SK-N-SH treated with all-trans-retinoic acid at 6 μM for 48 hours (cell line): ENCODE measurements around the gene SCGB1D2.

Source experiments
- ATAC-seq: fragments of 200-7000 bp; cut with Tn5 transposase; 3 replicates; pipeline ENCODE4 v1.9.1; 2020; ENCODE audit warnings: mild to moderate bottlenecking, moderate library complexity
- ARNTL ChIP-seq: fragments of 450-650 bp; formaldehyde crosslinking; IDR thresholded peaks from 2 replicates; pipeline ENCODE4 v1.5.0; 2020; ENCODE audit warnings: low read depth, mild to moderate bottlenecking, moderate library complexity, borderline replicate concordance
- BACH2 ChIP-seq: fragments of 250-450 bp; sonication (Bioruptor Pico); IDR thresholded peaks from 2 replicates; pipeline ENCODE4 v1.9.0; 2021; ENCODE audit warnings: mild to moderate bottlenecking, borderline replicate concordance
- CREB5 ChIP-seq: fragments of 250-450 bp; sonication (Bioruptor Pico); IDR thresholded peaks from 2 replicates; pipeline ENCODE4 v1.5.1; 2020; ENCODE audit warnings: low read depth, mild to moderate bottlenecking, moderate library complexity
- CSDC2 ChIP-seq: fragments of 250-450 bp; sonication (Bioruptor Pico); IDR thresholded peaks from 2 replicates; pipeline ENCODE4 v1.5.0; 2020; ENCODE audit warnings: mild to moderate bottlenecking, moderate library complexity
- CSRNP3 ChIP-seq: fragments of 250-450 bp; sonication (Bioruptor Pico); IDR thresholded peaks from 2 replicates; pipeline ENCODE4 v1.5.1; 2021; ENCODE audit warnings: mild to moderate bottlenecking, moderate library complexity
- ESRRG ChIP-seq: fragments of 250-450 bp; sonication (Bioruptor Pico); IDR thresholded peaks from 2 replicates; pipeline ENCODE4 v1.6.1; 2021; ENCODE audit warnings: mild to moderate bottlenecking
- GLIS3 ChIP-seq: fragments of 250-450 bp; sonication (Bioruptor Pico); IDR thresholded peaks from 2 replicates; pipeline ENCODE4 v1.5.0; 2020; ENCODE audit warnings: mild to moderate bottlenecking, moderate library complexity
- ISL1 ChIP-seq: fragments of 250-450 bp; sonication (Bioruptor Pico); IDR thresholded peaks from 2 replicates; pipeline ENCODE4 v2.1.2; 2022; ENCODE audit warnings: mild to moderate bottlenecking, moderate library complexity
- OSR1 ChIP-seq: fragments of 250-450 bp; sonication (Bioruptor Pico); IDR thresholded peaks from 2 replicates; pipeline ENCODE4 v1.8.0; 2022; ENCODE audit warnings: moderate library complexity, mild to moderate bottlenecking, inconsistent platforms
- PATZ1 ChIP-seq: fragments of 250-450 bp; sonication (Bioruptor Pico); IDR thresholded peaks from 2 replicates; pipeline ENCODE4 v1.8.0; 2020; ENCODE audit warnings: mild to moderate bottlenecking, moderate library complexity, borderline replicate concordance
- POU6F1 ChIP-seq: fragments of 250-450 bp; sonication (Bioruptor Pico); IDR thresholded peaks from 2 replicates; pipeline ENCODE4 v1.8.0; 2021; ENCODE audit warnings: low read depth, mild to moderate bottlenecking, moderate library complexity, borderline replicate concordance
- PPARA ChIP-seq: fragments of 250-450 bp; sonication (Bioruptor Pico); IDR thresholded peaks from 2 replicates; pipeline ENCODE4 v1.5.0; 2020; ENCODE audit warnings: mild to moderate bottlenecking, borderline replicate concordance
- RARB ChIP-seq: fragments of 250-450 bp; sonication (Bioruptor Pico); IDR thresholded peaks from 2 replicates; pipeline ENCODE4 v1.8.0; 2021; ENCODE audit warnings: mild to moderate bottlenecking, moderate library complexity
- SNAI2 ChIP-seq: fragments of 250-450 bp; sonication (Bioruptor Pico); IDR thresholded peaks from 2 replicates; pipeline ENCODE4 v1.5.0; 2020; ENCODE audit warnings: mild to moderate bottlenecking, moderate library complexity
- TCF4 ChIP-seq: fragments of 250-450 bp; sonication (Bioruptor Pico); IDR thresholded peaks from 2 replicates; pipeline ENCODE4 v1.8.0; 2021; ENCODE audit warnings: mild to moderate bottlenecking, moderate library complexity, borderline replicate concordance
- TOX ChIP-seq: fragments of 250-450 bp; sonication (Bioruptor Pico); IDR thresholded peaks from 2 replicates; pipeline ENCODE4 v1.8.0; 2021; ENCODE audit warnings: mild to moderate bottlenecking, moderate library complexity, borderline replicate concordance
- TSHZ2 ChIP-seq: fragments of 250-450 bp; sonication (Bioruptor Pico); IDR thresholded peaks from 2 replicates; pipeline ENCODE4 v1.5.0; 2020; ENCODE audit warnings: mild to moderate bottlenecking, moderate library complexity
- ZC3H10 ChIP-seq: fragments of 250-450 bp; sonication (Bioruptor Pico); IDR thresholded peaks from 2 replicates; pipeline ENCODE4 v1.5.1; 2021; ENCODE audit warnings: mild to moderate bottlenecking, moderate library complexity
- ZFP30 ChIP-seq: fragments of 450-650 bp; formaldehyde crosslinking; IDR thresholded peaks from 2 replicates; pipeline ENCODE4 v1.5.0; 2022; ENCODE audit warnings: mild to moderate bottlenecking, moderate library complexity
- ZNF565 ChIP-seq: fragments of 450-650 bp; formaldehyde crosslinking; conservative IDR thresholded peaks from 2 replicates; pipeline ENCODE4 v1.5.0; 2020; ENCODE audit warnings: low read depth, mild to moderate bottlenecking, moderate library complexity
- ZNF70 ChIP-seq: fragments of 450-650 bp; formaldehyde crosslinking; IDR thresholded peaks from 2 replicates; pipeline ENCODE4 v1.5.0; 2020; ENCODE audit warnings: mild to moderate bottlenecking, moderate library complexity
- ZNF8 ChIP-seq: fragments of 450-650 bp; formaldehyde crosslinking; IDR thresholded peaks from 2 replicates; pipeline ENCODE4 v1.5.0; 2020; ENCODE audit warnings: mild to moderate bottlenecking, moderate library complexity

SCGB1D2 gene

GRCh38 chr11:62237499-62237898 is 4.5 kb upstream of the SCGB1D2 start:
- no peak for ATAC-seq
- TF ChIP-seq RARB (CRISPR knock-in tag) = no peak
- TF ChIP-seq, all 23 proteins: peak for 0

- no peak for TF ChIP-seq CSDC2
- ATAC-seq = no peak
These were observed 3.9 kb upstream of the SCGB1D2 start for GRCh38 chr11:62238151-62238550.

GRCh38 chr11:62241095-62241494 is 944 bp upstream of the SCGB1D2 start:
- TF ChIP-seq TOX (CRISPR knock-in tag) (no peak), ZNF8 (no peak), CSRNP3 (CRISPR knock-in tag) (no peak), OSR1 (CRISPR knock-in tag) (no peak), TCF4 (CRISPR knock-in tag) (no peak), POU6F1 (CRISPR knock-in tag) (no peak), BACH2 (CRISPR knock-in tag) (no peak), CREB5 (CRISPR knock-in tag) (no peak), PATZ1 (CRISPR knock-in tag) (no peak), PPARA (no peak), ZNF565 (CRISPR knock-in tag) (no peak), ZC3H10 (CRISPR knock-in tag) (no peak), ISL1 (CRISPR knock-in tag) (no peak), GLIS3 (no peak), ZNF70 (CRISPR knock-in tag) (no peak), ARNTL (no peak), ESRRG (no peak), ZFP30 (no peak), RARB (CRISPR knock-in tag) (no peak), SNAI2 (no peak)
- no peak for ATAC-seq

GRCh38 chr11:62245271-62245753 is 3.3 kb downstream of the SCGB1D2 start:
- peak; percentile 83 for ATAC-seq
- TF ChIP-seq TSHZ2 (CRISPR knock-in tag) = no peak
- TF ChIP-seq ZNF70 (CRISPR knock-in tag) = no peak
- TF ChIP-seq BACH2 (CRISPR knock-in tag) = no peak
- TF ChIP-seq ZNF8 = no peak
- TF ChIP-seq ZC3H10 (CRISPR knock-in tag) = no peak
- TF ChIP-seq ISL1 (CRISPR knock-in tag) = no peak
- TF ChIP-seq PPARA = no peak
- TF ChIP-seq PATZ1 (CRISPR knock-in tag) = no peak
- TF ChIP-seq, all 23 proteins: peak for 0
